ENCODE measurements around the gene ARGLU1.

DNA sequence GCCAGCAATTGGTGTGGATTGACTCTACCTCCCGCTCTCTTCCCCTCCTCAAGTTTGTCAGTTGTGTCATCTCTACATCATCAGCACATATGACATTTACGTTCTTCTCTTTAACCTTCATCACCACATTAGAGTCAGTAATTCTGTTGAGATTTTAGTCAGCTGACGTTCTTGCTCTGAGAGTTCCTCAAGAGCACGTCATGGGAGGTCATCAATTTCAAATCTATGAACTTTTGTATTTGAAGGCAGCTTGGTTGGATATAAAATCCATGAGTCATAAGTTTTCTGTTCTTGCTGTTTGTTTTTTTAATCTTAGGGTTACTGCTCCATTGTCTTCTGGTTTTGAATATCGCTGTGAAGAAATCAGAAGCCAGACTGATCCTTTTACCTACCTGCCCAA, 21.8 kb upstream of the ARGLU1 start:
- TF ChIP-seq EZH2 (IDR thresholded peaks at IDR 0.05; ENCODE audit: low read length, unreplicated experiment), result no peak
- TF ChIP-seq, protein P1, sequence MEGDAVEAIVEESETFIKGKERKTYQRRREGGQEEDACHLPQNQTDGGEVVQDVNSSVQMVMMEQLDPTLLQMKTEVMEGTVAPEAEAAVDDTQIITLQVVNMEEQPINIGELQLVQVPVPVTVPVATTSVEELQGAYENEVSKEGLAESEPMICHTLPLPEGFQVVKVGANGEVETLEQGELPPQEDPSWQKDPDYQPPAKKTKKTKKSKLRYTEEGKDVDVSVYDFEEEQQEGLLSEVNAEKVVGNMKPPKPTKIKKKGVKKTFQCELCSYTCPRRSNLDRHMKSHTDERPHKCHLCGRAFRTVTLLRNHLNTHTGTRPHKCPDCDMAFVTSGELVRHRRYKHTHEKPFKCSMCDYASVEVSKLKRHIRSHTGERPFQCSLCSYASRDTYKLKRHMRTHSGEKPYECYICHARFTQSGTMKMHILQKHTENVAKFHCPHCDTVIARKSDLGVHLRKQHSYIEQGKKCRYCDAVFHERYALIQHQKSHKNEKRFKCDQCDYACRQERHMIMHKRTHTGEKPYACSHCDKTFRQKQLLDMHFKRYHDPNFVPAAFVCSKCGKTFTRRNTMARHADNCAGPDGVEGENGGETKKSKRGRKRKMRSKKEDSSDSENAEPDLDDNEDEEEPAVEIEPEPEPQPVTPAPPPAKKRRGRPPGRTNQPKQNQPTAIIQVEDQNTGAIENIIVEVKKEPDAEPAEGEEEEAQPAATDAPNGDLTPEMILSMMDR (conservative IDR thresholded peaks at IDR 0.05; ENCODE audit: low read depth, low read length), result no peak

Measured in PC-3 (cell line).